Measurements from ENCODE around the gene ALDH2.

Gene ALDH2

DNA sequence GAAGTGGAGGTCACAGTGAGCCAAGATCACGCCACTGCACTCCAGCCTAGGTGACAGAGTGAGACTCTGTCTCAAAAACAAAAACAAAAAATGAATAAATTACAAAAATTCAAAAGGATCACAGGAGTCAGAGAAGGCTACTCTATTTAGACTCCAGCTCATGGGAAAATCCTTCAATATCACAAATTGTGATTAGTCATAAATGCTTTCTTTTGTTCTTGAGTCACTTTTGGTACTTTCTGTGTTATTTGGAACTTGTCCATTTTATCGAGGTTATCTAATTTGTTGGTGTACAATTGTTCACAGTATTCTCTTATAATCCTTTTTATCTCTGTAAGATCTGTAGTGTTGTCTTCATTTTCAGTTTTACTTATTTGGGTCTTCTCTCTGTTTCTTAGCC lies 18.9 kb downstream of the ALDH2 start:
- no peak overlapping the region for H3K27ac ChIP-seq (ENCODE audit: low read depth, low read length)
- peaks cover 43 to 72% of the 10 kb centered on the region in 2 donors for H3K36me3 ChIP-seq (ENCODE audit: control insufficient read depth in 1 of 2, insufficient read depth in 2 of 2, low read length in 2 of 2)
- no peak overlapping the region for H3K9ac ChIP-seq (ENCODE audit: low read depth in 1 of 2, low read length in 2 of 2)

DNA sequence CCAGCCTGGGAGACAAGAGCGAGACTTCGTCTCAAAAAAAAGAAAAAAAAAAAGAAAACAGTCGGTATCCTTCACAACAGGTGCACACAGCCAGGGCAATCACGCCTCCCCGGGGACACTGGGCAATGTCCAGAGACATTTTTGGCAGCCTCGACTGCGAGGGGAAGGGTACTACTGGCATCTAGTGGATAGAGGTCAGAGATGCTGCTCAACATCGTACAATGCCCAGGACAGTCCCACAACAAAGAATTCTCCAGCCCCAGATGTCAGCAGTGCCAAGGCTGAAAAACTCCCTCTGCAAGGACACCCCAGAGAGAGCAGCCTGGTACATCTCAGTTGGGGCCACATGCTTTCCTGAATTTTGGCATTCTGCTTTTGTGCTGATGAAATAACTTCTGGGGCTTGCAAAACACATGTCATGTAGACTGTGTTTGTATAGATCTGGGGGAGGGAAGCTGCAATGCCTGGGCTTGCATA lies 21.5 kb downstream of the ALDH2 start:
- Histone ChIP-seq H3K4me3 (ENCODE audit: low read depth in 1 of 2, low read length in 2 of 2) (no peak overlapping the region), H3K9me3 (ENCODE audit: control insufficient read depth in 1 of 2, low read length in 2 of 2) (no peaks in the 10 kb centered on the region), H3K27me3 (ENCODE audit: control insufficient read depth in 1 of 2, insufficient read depth in 2 of 2, low read length in 2 of 2) (no peaks in the 10 kb centered on the region), H3K36me3 (ENCODE audit: control insufficient read depth in 1 of 2, insufficient read depth in 2 of 2, low read length in 2 of 2) (peaks cover 51 to 80% of the 10 kb centered on the region in 2 donors), H3K4me1 (ENCODE audit: control insufficient read depth in 1 of 2, insufficient read depth in 2 of 2, low read length in 2 of 2) (peaks cover 8 to 15% of the 10 kb centered on the region in 2 donors), H3K9ac (ENCODE audit: low read depth in 1 of 2, low read length in 2 of 2) (no peak overlapping the region), H3K27ac (ENCODE audit: low read depth, low read length) (no peak overlapping the region)

More for the DNA sequence above, 18.9 kb downstream of the ALDH2 start:
- H3K27me3 ChIP-seq (ENCODE audit: control insufficient read depth in 1 of 2, insufficient read depth in 2 of 2, low read length in 2 of 2), result no peaks in the 10 kb centered on the region
- H3K9me3 ChIP-seq (ENCODE audit: control insufficient read depth in 1 of 2, low read length in 2 of 2), result no peaks in the 10 kb centered on the region
- H3K4me1 ChIP-seq (ENCODE audit: control insufficient read depth in 1 of 2, insufficient read depth in 2 of 2, low read length in 2 of 2), result peaks cover 7 to 9% of the 10 kb centered on the region in 2 donors
- H3K4me3 ChIP-seq (ENCODE audit: low read depth in 1 of 2, low read length in 2 of 2), result no peak overlapping the region

DNA sequence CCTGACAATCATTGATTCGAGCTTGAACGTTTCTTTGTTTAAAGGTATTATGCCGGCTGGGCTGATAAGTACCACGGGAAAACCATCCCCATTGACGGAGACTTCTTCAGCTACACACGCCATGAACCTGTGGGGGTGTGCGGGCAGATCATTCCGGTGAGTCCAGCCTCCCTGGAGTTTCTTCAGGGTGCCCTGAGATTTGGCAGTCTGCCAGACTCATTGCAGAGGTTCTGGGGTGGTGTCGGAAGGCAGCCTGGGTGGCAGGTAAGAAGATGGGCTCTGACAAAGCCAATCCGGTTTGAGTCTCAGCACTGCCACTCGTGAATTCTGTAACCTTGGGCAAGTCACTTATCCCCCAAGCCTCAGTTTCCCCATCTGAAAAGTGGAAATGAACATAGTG lies 23.0 kb downstream of the ALDH2 start:
- no peak overlapping the region for H3K27ac ChIP-seq (ENCODE audit: low read depth, low read length)
- peaks cover 42 to 79% of the 10 kb centered on the region in 2 donors for H3K36me3 ChIP-seq (ENCODE audit: control insufficient read depth in 1 of 2, insufficient read depth in 2 of 2, low read length in 2 of 2)
- no peaks in the 10 kb centered on the region for H3K9me3 ChIP-seq (ENCODE audit: control insufficient read depth in 1 of 2, low read length in 2 of 2)

DNA sequence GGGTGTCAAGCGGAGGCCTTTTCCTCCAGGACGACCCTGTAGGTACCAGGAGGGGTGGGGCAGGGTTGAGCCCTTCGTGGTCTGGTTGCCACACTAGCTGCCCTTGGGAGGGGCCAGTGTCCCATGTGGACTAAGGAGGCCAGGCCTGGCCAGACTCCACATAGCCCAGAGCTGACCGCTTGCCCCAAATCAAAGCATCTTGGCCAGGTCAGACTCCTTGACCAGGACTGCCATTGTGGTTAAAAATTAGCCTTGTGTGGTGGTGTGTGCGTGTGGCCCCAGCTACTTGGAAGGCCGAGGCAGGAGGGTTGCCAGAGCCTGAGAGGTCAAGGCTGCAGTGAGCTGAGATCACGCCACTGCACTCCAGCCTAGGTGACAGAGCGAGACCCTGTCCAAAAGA lies 24.8 kb downstream of the ALDH2 start:
- H3K9me3 ChIP-seq (ENCODE audit: control insufficient read depth in 1 of 2, low read length in 2 of 2), result no peaks in the 10 kb centered on the region
- H3K27ac ChIP-seq (ENCODE audit: low read depth, low read length), result peak overlapping the region; percentile 32
- peaks cover 41 to 76% of the 10 kb centered on the region in 2 donors for H3K36me3 ChIP-seq (ENCODE audit: control insufficient read depth in 1 of 2, insufficient read depth in 2 of 2, low read length in 2 of 2)
- peak overlapping the region in 1 of 2 donors; percentile 39 for H3K9ac ChIP-seq (ENCODE audit: low read depth in 1 of 2, low read length in 2 of 2)
- H3K27me3 ChIP-seq (ENCODE audit: control insufficient read depth in 1 of 2, insufficient read depth in 2 of 2, low read length in 2 of 2), result no peaks in the 10 kb centered on the region
- no peak overlapping the region for H3K4me3 ChIP-seq (ENCODE audit: low read depth in 1 of 2, low read length in 2 of 2)
- H3K4me1 ChIP-seq (ENCODE audit: control insufficient read depth in 1 of 2, insufficient read depth in 2 of 2, low read length in 2 of 2), result peaks cover 8 to 15% of the 10 kb centered on the region in 2 donors

More for the DNA sequence above, 23.0 kb downstream of the ALDH2 start:
- Histone ChIP-seq H3K4me1 (ENCODE audit: control insufficient read depth in 1 of 2, insufficient read depth in 2 of 2, low read length in 2 of 2) (peaks cover 8 to 15% of the 10 kb centered on the region in 2 donors), H3K27me3 (ENCODE audit: control insufficient read depth in 1 of 2, insufficient read depth in 2 of 2, low read length in 2 of 2) (no peaks in the 10 kb centered on the region), H3K9ac (ENCODE audit: low read depth in 1 of 2, low read length in 2 of 2) (no peak overlapping the region), H3K4me3 (ENCODE audit: low read depth in 1 of 2, low read length in 2 of 2) (no peak overlapping the region)

DNA sequence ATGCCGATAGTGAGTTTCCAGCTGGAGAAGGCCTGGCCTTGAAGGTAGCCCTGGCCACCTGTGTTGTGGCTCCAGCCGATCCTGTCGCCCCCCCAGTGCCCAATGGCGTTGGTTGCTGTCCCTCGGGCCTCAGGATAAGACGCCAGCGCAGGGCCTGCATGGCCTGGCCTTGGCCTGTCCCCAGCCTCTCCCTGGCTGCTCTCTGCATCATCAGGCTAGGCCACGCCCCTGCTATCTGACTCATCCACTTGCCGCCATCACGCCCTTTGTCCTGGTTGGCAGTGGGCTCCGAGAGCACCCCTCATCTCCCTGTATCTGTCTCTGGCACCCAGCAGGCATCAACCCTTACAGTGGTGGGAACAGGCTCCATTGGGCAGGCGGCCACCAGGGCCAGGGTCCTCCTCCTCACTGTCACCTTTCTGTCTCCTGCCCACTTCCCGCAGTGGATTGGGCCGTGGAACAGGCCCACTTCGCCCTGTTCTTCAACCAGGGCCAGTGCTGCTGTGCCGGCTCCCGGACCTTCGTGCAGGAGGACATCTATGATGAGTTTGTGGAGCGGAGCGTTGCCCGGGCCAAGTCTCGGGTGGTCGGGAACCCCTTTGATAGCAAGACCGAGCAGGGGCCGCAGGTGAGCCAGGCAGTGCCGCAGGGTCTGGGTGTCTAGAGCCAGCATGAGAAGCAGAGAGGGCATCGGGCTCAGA lies 25.6 kb downstream of the ALDH2 start:
- peak overlapping the region in 1 of 2 donors; percentile 39 for H3K9ac ChIP-seq (ENCODE audit: low read depth in 1 of 2, low read length in 2 of 2)
- H3K27me3 ChIP-seq (ENCODE audit: control insufficient read depth in 1 of 2, insufficient read depth in 2 of 2, low read length in 2 of 2), result no peaks in the 10 kb centered on the region
- H3K36me3 ChIP-seq (ENCODE audit: control insufficient read depth in 1 of 2, insufficient read depth in 2 of 2, low read length in 2 of 2), result peaks cover 39 to 77% of the 10 kb centered on the region in 2 donors
- H3K27ac ChIP-seq (ENCODE audit: low read depth, low read length), result peak overlapping the region; percentile 50
- no peaks in the 10 kb centered on the region for H3K9me3 ChIP-seq (ENCODE audit: control insufficient read depth in 1 of 2, low read length in 2 of 2)
- H3K4me3 ChIP-seq (ENCODE audit: low read depth in 1 of 2, low read length in 2 of 2), result no peak overlapping the region
- peaks cover 8 to 15% of the 10 kb centered on the region in 2 donors for H3K4me1 ChIP-seq (ENCODE audit: control insufficient read depth in 1 of 2, insufficient read depth in 2 of 2, low read length in 2 of 2)

DNA sequence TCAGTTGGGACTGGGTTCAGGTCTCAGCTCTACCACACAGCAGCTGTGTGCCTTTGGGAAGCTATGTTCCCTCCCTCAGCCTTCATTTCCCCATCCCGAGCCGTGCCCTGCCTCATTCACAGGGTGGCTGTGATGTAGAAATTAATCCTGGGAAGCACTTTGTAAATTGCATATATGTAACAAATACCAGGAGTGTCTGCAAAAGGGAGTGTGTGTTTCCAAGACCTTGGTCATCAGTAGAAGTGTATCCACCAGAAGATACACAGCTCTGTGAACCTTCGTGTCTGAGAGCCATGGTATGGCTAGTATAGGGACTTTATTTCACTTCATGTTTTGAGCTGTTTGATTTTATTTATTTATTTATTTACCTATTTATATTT lies 26.1 kb downstream of the ALDH2 start:
- H3K36me3 ChIP-seq (ENCODE audit: control insufficient read depth in 1 of 2, insufficient read depth in 2 of 2, low read length in 2 of 2), result peaks cover 39 to 80% of the 10 kb centered on the region in 2 donors
- H3K9ac ChIP-seq (ENCODE audit: low read depth in 1 of 2, low read length in 2 of 2), result no peak overlapping the region
- H3K4me1 ChIP-seq (ENCODE audit: control insufficient read depth in 1 of 2, insufficient read depth in 2 of 2, low read length in 2 of 2), result peaks cover 8 to 15% of the 10 kb centered on the region in 2 donors
- no peaks in the 10 kb centered on the region for H3K27me3 ChIP-seq (ENCODE audit: control insufficient read depth in 1 of 2, insufficient read depth in 2 of 2, low read length in 2 of 2)
- no peaks in the 10 kb centered on the region for H3K9me3 ChIP-seq (ENCODE audit: control insufficient read depth in 1 of 2, low read length in 2 of 2)
- no peak overlapping the region for H3K4me3 ChIP-seq (ENCODE audit: low read depth in 1 of 2, low read length in 2 of 2)
- no peak overlapping the region for H3K27ac ChIP-seq (ENCODE audit: low read depth, low read length)

DNA sequence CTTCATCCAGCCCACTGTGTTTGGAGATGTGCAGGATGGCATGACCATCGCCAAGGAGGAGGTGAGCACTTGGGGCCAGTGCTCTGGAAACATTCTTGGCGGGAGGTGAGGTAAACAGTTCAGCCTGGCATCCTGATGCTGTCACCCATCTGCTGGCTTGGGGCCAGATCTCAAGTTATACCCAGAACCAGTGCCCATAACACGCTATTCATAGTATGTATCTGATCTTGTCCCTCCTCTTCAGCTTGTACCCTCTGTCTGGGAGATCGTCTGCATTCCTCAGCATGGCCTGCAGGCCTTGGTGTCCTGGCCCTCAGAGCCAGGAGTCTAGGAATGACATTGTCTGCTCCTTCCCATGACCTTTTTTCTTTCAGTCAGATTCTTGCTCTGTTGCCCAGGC lies 31.4 kb downstream of the ALDH2 start:
- no peak overlapping the region for H3K4me3 ChIP-seq (ENCODE audit: low read depth in 1 of 2, low read length in 2 of 2)
- no peaks in the 10 kb centered on the region for H3K9me3 ChIP-seq (ENCODE audit: control insufficient read depth in 1 of 2, low read length in 2 of 2)
- no peaks in the 10 kb centered on the region for H3K4me1 ChIP-seq (ENCODE audit: control insufficient read depth in 1 of 2, insufficient read depth in 2 of 2, low read length in 2 of 2)
- H3K27ac ChIP-seq (ENCODE audit: low read depth, low read length), result no peak overlapping the region
- H3K27me3 ChIP-seq (ENCODE audit: control insufficient read depth in 1 of 2, insufficient read depth in 2 of 2, low read length in 2 of 2), result no peaks in the 10 kb centered on the region
- H3K9ac ChIP-seq (ENCODE audit: low read depth in 1 of 2, low read length in 2 of 2), result no peak overlapping the region
- H3K36me3 ChIP-seq (ENCODE audit: control insufficient read depth in 1 of 2, insufficient read depth in 2 of 2, low read length in 2 of 2), result peaks cover 24 to 80% of the 10 kb centered on the region in 2 donors

DNA sequence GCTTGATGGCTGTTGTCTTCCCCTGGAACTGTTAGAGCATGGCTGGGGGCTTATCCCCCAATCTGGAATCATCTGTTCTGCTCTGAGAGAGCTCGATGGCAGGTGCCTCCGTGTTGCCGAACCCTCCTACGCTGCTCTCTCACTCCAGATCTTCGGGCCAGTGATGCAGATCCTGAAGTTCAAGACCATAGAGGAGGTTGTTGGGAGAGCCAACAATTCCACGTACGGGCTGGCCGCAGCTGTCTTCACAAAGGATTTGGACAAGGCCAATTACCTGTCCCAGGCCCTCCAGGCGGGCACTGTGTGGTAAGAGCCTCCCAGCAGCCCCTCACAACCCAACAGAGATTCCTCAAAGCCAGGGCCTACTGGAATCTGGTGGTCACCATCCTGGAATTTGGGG lies 33.0 kb downstream of the ALDH2 start:
- H3K9ac ChIP-seq (ENCODE audit: low read depth in 1 of 2, low read length in 2 of 2), result no peak overlapping the region
- H3K4me1 ChIP-seq (ENCODE audit: control insufficient read depth in 1 of 2, insufficient read depth in 2 of 2, low read length in 2 of 2), result no peaks in the 10 kb centered on the region
- H3K4me3 ChIP-seq (ENCODE audit: low read depth in 1 of 2, low read length in 2 of 2), result no peak overlapping the region
- no peaks in the 10 kb centered on the region for H3K9me3 ChIP-seq (ENCODE audit: control insufficient read depth in 1 of 2, low read length in 2 of 2)
- peaks cover 23 to 76% of the 10 kb centered on the region in 2 donors for H3K36me3 ChIP-seq (ENCODE audit: control insufficient read depth in 1 of 2, insufficient read depth in 2 of 2, low read length in 2 of 2)
- H3K27me3 ChIP-seq (ENCODE audit: control insufficient read depth in 1 of 2, insufficient read depth in 2 of 2, low read length in 2 of 2), result no peaks in the 10 kb centered on the region
- no peak overlapping the region for H3K27ac ChIP-seq (ENCODE audit: low read depth, low read length)

DNA sequence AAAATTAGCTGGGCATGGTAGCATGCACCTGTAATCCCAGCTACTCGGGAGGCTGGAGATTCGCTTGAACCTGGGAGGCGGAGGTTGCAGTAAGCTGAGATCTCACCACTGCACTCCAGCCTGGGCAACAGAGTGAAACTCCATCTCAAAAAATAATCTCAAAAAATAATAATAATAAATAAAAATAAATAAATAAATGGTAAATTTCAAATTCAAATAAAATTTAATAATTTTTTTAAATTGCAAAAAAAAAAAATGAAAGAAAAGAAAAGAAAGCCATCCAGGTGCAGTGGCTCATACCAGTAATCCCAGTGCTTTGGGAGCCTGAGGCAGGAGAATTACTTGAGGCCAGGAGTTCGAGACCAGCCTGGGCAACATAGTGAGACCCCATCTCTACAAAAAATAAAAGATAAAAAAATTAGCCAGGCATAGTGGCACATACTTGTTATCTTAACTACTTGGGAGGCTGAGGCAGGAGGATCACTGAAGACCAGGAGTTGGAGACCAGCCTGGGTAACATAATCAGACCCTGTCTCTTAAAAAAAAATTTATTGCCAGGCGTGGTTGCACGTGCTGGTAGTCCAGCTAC lies 36.4 kb downstream of the ALDH2 start:
- Histone ChIP-seq H3K36me3 (ENCODE audit: control insufficient read depth in 1 of 2, insufficient read depth in 2 of 2, low read length in 2 of 2) (peaks cover 22 to 73% of the 10 kb centered on the region in 2 donors), H3K9ac (ENCODE audit: low read depth in 1 of 2, low read length in 2 of 2) (no peak overlapping the region), H3K4me3 (ENCODE audit: low read depth in 1 of 2, low read length in 2 of 2) (no peak overlapping the region), H3K9me3 (ENCODE audit: control insufficient read depth in 1 of 2, low read length in 2 of 2) (no peaks in the 10 kb centered on the region), H3K27me3 (ENCODE audit: control insufficient read depth in 1 of 2, insufficient read depth in 2 of 2, low read length in 2 of 2) (no peaks in the 10 kb centered on the region), H3K4me1 (ENCODE audit: control insufficient read depth in 1 of 2, insufficient read depth in 2 of 2, low read length in 2 of 2) (no peaks in the 10 kb centered on the region), H3K27ac (ENCODE audit: low read depth, low read length) (no peak overlapping the region)

DNA sequence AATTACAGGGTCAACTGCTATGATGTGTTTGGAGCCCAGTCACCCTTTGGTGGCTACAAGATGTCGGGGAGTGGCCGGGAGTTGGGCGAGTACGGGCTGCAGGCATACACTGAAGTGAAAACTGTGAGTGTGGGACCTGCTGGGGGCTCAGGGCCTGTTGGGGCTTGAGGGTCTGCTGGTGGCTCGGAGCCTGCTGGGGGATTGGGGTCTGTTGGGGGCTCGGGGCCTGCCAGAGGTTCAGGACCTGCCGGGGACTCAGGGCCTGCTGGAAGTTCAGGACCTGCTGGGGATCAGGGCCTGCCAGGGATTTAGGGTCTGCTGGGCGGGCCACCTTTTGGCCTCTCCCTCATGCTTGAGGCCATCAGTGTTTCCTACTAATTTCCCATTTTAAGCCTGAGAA lies 37.1 kb downstream of the ALDH2 start:
- Histone ChIP-seq H3K9me3 (ENCODE audit: control insufficient read depth in 1 of 2, low read length in 2 of 2) (no peaks in the 10 kb centered on the region), H3K4me3 (ENCODE audit: low read depth in 1 of 2, low read length in 2 of 2) (no peak overlapping the region), H3K36me3 (ENCODE audit: control insufficient read depth in 1 of 2, insufficient read depth in 2 of 2, low read length in 2 of 2) (peaks cover 23 to 75% of the 10 kb centered on the region in 2 donors)

More for the DNA sequence above, 37.1 kb downstream of the ALDH2 start:
- Histone ChIP-seq H3K9ac (ENCODE audit: low read depth in 1 of 2, low read length in 2 of 2) (no peak overlapping the region), H3K27me3 (ENCODE audit: control insufficient read depth in 1 of 2, insufficient read depth in 2 of 2, low read length in 2 of 2) (no peaks in the 10 kb centered on the region), H3K4me1 (ENCODE audit: control insufficient read depth in 1 of 2, insufficient read depth in 2 of 2, low read length in 2 of 2) (no peaks in the 10 kb centered on the region), H3K27ac (ENCODE audit: low read depth, low read length) (no peak overlapping the region)

Measured in duodenal mucosa (tissue), 2 donors.